BE2C (cell line): ENCODE data around the gene CGB3.

Experiments used
- DNase-seq: peaks from one replicate; pipeline ENCODE4 v3.0.0-alpha.2; 2020
- H3K27me3 ChIP-seq: fragments of 250-450 bp; sonication (Bioruptor Pico); 2 replicates; pipeline ENCODE4 v1.5.1; 2020; ENCODE audit warnings: mild to moderate bottlenecking
- H3K36me3 ChIP-seq: fragments of 250-450 bp; sonication (Bioruptor Pico); 2 replicates; pipeline ENCODE4 v1.5.1; 2020; ENCODE audit warnings: mild to moderate bottlenecking
- H3K4me1 ChIP-seq: fragments of 250-450 bp; sonication (Bioruptor Pico); 2 replicates; pipeline ENCODE4 v1.5.1; 2020
- H3K4me3 ChIP-seq: 2 replicates; pipeline ENCODE4 v1.5.1; 2011; ENCODE audit warnings: low read depth, low read length
- H3K9me3 ChIP-seq: fragments of 250-450 bp; sonication (Bioruptor Pico); 2 replicates; pipeline ENCODE4 v1.5.1; 2020
- TF ChIP-seq, protein P1 (sequence below): IDR thresholded peaks from 2 replicates; pipeline ENCODE4 v1.5.1; 2012; ENCODE audit warnings: mild to moderate bottlenecking, low read depth, low read length

Gene CGB3

GRCh38 chr19:48991011-48991609 lies 33.0 kb downstream of the CGB3 start:
- no peak for DNase-seq
- TF ChIP-seq, protein P1, sequence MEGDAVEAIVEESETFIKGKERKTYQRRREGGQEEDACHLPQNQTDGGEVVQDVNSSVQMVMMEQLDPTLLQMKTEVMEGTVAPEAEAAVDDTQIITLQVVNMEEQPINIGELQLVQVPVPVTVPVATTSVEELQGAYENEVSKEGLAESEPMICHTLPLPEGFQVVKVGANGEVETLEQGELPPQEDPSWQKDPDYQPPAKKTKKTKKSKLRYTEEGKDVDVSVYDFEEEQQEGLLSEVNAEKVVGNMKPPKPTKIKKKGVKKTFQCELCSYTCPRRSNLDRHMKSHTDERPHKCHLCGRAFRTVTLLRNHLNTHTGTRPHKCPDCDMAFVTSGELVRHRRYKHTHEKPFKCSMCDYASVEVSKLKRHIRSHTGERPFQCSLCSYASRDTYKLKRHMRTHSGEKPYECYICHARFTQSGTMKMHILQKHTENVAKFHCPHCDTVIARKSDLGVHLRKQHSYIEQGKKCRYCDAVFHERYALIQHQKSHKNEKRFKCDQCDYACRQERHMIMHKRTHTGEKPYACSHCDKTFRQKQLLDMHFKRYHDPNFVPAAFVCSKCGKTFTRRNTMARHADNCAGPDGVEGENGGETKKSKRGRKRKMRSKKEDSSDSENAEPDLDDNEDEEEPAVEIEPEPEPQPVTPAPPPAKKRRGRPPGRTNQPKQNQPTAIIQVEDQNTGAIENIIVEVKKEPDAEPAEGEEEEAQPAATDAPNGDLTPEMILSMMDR, result no peak
- Histone ChIP-seq H3K36me3 (peaks cover 7% of the 10 kb centered on the region; the same call in 1 of the 2 replicates), H3K9me3 (no peaks in the 10 kb centered on the region), H3K4me3 (no peak overlapping the region), H3K27me3 (no peaks in the 10 kb centered on the region), H3K4me1 (no peaks in the 10 kb centered on the region)

- Histone ChIP-seq H3K4me1 (no peaks in the 10 kb centered on the region), H3K9me3 (no peaks in the 10 kb centered on the region), H3K27me3 (no peaks in the 10 kb centered on the region), H3K4me3 (no peak overlapping the region), H3K36me3 (peaks cover 12% of the 10 kb centered on the region; the same call in 1 of the 2 replicates)
- TF ChIP-seq, protein P1, result no peak
- no peak for DNase-seq
Measured at GRCh38 chr19:48990400-48990799, 33.7 kb downstream of the CGB3 start.

GRCh38 chr19:48989701-48990291 lies 34.3 kb downstream of the CGB3 start:
- peaks cover 16% of the 10 kb centered on the region; the same call in 1 of the 2 replicates for H3K36me3 ChIP-seq
- H3K9me3 ChIP-seq, result no peaks in the 10 kb centered on the region
- no peak for DNase-seq

DNA sequence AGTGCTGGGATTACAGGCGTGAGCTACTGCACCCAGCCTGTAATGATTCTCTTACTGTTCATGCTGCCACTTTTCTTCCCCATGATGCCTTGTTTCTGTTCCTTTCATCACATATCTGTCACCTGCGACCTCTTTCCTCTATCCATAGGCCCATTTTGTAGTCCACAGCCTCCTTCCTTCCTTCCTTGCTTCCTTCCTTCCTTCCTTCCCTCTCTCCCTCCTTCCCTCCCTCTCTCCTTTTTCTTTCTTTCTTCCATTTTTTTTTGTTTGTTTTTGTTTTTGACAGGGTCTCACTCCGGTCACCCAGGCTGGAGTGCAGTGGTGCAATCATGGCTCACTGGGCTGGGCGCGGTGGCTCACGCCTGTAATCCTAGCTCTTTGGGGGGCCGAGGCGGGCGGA lies 35.3 kb downstream of the CGB3 start:
- H3K27me3 ChIP-seq, result no peaks in the 10 kb centered on the region
- TF ChIP-seq, protein P1, result no peak
- peaks cover 23% of the 10 kb centered on the region; the same call in 1 of the 2 replicates for H3K36me3 ChIP-seq
- no peaks in the 10 kb centered on the region for H3K9me3 ChIP-seq
- H3K4me1 ChIP-seq, result no peaks in the 10 kb centered on the region
- no peak overlapping the region for H3K4me3 ChIP-seq
- no peak for DNase-seq

More at GRCh38 chr19:48989701-48990291, 34.3 kb downstream of the CGB3 start:
- no peak overlapping the region for H3K4me3 ChIP-seq
- no peaks in the 10 kb centered on the region for H3K4me1 ChIP-seq
- TF ChIP-seq, protein P1, result no peak
- no peaks in the 10 kb centered on the region for H3K27me3 ChIP-seq

GRCh38 chr19:48988286-48988685 lies 35.8 kb downstream of the CGB3 start:
- DNase-seq, result no peak
- no peaks in the 10 kb centered on the region for H3K27me3 ChIP-seq
- no peak overlapping the region for H3K4me3 ChIP-seq
- no peaks in the 10 kb centered on the region for H3K4me1 ChIP-seq
- no peaks in the 10 kb centered on the region for H3K9me3 ChIP-seq
- TF ChIP-seq, protein P1, result no peak
- peaks cover 24% of the 10 kb centered on the region; the same call in 1 of the 2 replicates for H3K36me3 ChIP-seq

GRCh38 chr19:48987323-48987722 lies 36.8 kb downstream of the CGB3 start:
- H3K36me3 ChIP-seq, result peaks cover 24% of the 10 kb centered on the region; the same call in 1 of the 2 replicates
- H3K27me3 ChIP-seq, result no peaks in the 10 kb centered on the region
- H3K4me3 ChIP-seq, result no peak overlapping the region
- H3K4me1 ChIP-seq, result no peaks in the 10 kb centered on the region
- TF ChIP-seq, protein P1, result no peak
- H3K9me3 ChIP-seq, result no peaks in the 10 kb centered on the region
- no peak for DNase-seq
